Measurements from ENCODE around the gene PNPLA3. TPM values are rescaled to one million over a fixed set of nuclear protein-coding genes. Genes with fewer than 3 reads are reported as not detected.
"Not testable (repeated sequence)": the region's sequence is repeated elsewhere in the genome, so short reads cannot be mapped to it uniquely, and the experiment has no call there.

PNPLA3 gene
- total RNA-seq, 1 experiment from 2014 or later, result 19.8 TPM

- TF ChIP-seq, protein P1, sequence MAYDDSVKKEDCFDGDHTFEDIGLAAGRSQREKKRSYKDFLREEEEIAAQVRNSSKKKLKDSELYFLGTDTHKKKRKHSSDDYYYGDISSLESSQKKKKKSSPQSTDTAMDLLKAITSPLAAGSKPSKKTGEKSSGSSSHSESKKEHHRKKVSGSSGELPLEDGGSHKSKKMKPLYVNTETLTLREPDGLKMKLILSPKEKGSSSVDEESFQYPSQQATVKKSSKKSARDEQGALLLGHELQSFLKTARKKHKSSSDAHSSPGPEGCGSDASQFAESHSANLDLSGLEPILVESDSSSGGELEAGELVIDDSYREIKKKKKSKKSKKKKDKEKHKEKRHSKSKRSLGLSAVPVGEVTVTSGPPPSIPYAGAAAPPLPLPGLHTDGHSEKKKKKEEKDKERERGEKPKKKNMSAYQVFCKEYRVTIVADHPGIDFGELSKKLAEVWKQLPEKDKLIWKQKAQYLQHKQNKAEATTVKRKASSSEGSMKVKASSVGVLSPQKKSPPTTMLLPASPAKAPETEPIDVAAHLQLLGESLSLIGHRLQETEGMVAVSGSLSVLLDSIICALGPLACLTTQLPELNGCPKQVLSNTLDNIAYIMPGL (CRISPR knock-in tag; IDR thresholded peaks at IDR 0.05), result no peak
- TF ChIP-seq ZNF121 (CRISPR knock-in tag; IDR thresholded peaks at IDR 0.05) (no peak), TEAD1 (CRISPR knock-in tag; IDR thresholded peaks at IDR 0.05) (no peak), ATF3 (CRISPR knock-in tag; conservative IDR thresholded peaks at IDR 0.05) (no peak)
- TF ChIP-seq, protein P2, sequence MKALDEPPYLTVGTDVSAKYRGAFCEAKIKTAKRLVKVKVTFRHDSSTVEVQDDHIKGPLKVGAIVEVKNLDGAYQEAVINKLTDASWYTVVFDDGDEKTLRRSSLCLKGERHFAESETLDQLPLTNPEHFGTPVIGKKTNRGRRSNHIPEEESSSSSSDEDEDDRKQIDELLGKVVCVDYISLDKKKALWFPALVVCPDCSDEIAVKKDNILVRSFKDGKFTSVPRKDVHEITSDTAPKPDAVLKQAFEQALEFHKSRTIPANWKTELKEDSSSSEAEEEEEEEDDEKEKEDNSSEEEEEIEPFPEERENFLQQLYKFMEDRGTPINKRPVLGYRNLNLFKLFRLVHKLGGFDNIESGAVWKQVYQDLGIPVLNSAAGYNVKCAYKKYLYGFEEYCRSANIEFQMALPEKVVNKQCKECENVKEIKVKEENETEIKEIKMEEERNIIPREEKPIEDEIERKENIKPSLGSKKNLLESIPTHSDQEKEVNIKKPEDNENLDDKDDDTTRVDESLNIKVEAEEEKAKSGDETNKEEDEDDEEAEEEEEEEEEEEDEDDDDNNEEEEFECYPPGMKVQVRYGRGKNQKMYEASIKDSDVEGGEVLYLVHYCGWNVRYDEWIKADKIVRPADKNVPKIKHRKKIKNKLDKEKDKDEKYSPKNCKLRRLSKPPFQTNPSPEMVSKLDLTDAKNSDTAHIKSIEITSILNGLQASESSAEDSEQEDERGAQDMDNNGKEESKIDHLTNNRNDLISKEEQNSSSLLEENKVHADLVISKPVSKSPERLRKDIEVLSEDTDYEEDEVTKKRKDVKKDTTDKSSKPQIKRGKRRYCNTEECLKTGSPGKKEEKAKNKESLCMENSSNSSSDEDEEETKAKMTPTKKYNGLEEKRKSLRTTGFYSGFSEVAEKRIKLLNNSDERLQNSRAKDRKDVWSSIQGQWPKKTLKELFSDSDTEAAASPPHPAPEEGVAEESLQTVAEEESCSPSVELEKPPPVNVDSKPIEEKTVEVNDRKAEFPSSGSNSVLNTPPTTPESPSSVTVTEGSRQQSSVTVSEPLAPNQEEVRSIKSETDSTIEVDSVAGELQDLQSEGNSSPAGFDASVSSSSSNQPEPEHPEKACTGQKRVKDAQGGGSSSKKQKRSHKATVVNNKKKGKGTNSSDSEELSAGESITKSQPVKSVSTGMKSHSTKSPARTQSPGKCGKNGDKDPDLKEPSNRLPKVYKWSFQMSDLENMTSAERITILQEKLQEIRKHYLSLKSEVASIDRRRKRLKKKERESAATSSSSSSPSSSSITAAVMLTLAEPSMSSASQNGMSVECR (CRISPR knock-in tag; IDR thresholded peaks at IDR 0.05; ENCODE audit: borderline replicate concordance), result no peak
These were observed 21.5 kb upstream of the PNPLA3 start (continued) for GRCh38 chr22:43901976-43902643.

GRCh38 chr22:43903033-43903432 is 20.6 kb upstream of the PNPLA3 start:
- H3K9me3 Mint-ChIP-seq; H3K4me3 Mint-ChIP-seq; H3K27ac Mint-ChIP-seq; H3K36me3 Mint-ChIP-seq; H3K4me1 Mint-ChIP-seq; ATAC-seq; DNase-seq (ENCODE audit: low spot score); POLR2A ChIA-PET: not testable (repeated sequence)
- peaks cover 16% of the 10 kb centered on the region for H3K27me3 Mint-ChIP-seq (ENCODE audit: low read depth)
- CTCF ChIA-PET, result interaction anchor here (0.6 to 14.0 kb wide), 2 partner anchors 20 to 813 kb away, joined by 3 to 162 read pairs; no protein-coding TSS in a partner anchor

DNA sequence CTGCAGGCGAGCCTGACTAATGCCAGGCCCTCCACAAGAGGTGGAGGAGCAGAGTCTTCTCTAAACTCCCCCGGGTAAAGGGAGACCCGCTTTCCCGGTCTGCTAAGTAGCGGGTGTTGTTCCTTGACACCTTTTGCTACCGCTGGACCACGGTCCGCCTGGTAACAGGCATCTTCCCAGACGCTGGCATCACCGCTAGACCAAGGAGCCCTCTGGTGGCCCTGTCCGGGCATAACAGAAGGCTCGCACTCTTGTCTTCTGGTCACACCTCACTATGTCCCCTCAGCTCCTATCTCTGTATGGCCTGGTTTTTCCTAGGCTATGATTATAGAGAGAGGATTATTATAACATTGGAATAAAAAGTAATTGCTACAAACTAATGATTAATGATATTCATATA is 19.2 kb upstream of the PNPLA3 start:
- H3K4me3 Mint-ChIP-seq, H3K27ac Mint-ChIP-seq, POLR2A ChIA-PET, H3K4me1 Mint-ChIP-seq, ATAC-seq, H3K36me3 Mint-ChIP-seq, H3K9me3 Mint-ChIP-seq: not testable (repeated sequence)
- CTCF ChIA-PET, result interaction anchor here (14.0 kb wide), 1 partner anchor 21 kb away, joined by 162 read pairs; no protein-coding TSS in a partner anchor
- TF ChIP-seq, protein P3, sequence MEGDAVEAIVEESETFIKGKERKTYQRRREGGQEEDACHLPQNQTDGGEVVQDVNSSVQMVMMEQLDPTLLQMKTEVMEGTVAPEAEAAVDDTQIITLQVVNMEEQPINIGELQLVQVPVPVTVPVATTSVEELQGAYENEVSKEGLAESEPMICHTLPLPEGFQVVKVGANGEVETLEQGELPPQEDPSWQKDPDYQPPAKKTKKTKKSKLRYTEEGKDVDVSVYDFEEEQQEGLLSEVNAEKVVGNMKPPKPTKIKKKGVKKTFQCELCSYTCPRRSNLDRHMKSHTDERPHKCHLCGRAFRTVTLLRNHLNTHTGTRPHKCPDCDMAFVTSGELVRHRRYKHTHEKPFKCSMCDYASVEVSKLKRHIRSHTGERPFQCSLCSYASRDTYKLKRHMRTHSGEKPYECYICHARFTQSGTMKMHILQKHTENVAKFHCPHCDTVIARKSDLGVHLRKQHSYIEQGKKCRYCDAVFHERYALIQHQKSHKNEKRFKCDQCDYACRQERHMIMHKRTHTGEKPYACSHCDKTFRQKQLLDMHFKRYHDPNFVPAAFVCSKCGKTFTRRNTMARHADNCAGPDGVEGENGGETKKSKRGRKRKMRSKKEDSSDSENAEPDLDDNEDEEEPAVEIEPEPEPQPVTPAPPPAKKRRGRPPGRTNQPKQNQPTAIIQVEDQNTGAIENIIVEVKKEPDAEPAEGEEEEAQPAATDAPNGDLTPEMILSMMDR (IDR thresholded peaks at IDR 0.05), result peak; percentile 44
- peak; percentile 78 for DNase-seq (ENCODE audit: low spot score)
- peaks cover 20% of the 10 kb centered on the region for H3K27me3 Mint-ChIP-seq (ENCODE audit: low read depth)

- Mint-ChIP-seq H3K4me3 (no peak overlapping the region), H3K9me3 (peaks cover 6% of the 10 kb centered on the region), H3K4me1 (0 out of 2 replicates have a peak, but pooled peaks cover 4% of the 10 kb centered on the region), H3K36me3 (no peaks in the 10 kb centered on the region), H3K27ac (no peak overlapping the region), H3K27me3 (ENCODE audit: low read depth) (peaks cover 20% of the 10 kb centered on the region)
- DNase-seq (ENCODE audit: low spot score) (no peak), ATAC-seq (no peak)
- ChIA-PET POLR2A (no interaction called here), CTCF (interaction anchor here (1.1 to 3.6 kb wide), 3 partner anchors 21 to 41 kb away, joined by 3 to 23 read pairs (median 5); no protein-coding TSS in a partner anchor)
- TF ChIP-seq, protein P4, sequence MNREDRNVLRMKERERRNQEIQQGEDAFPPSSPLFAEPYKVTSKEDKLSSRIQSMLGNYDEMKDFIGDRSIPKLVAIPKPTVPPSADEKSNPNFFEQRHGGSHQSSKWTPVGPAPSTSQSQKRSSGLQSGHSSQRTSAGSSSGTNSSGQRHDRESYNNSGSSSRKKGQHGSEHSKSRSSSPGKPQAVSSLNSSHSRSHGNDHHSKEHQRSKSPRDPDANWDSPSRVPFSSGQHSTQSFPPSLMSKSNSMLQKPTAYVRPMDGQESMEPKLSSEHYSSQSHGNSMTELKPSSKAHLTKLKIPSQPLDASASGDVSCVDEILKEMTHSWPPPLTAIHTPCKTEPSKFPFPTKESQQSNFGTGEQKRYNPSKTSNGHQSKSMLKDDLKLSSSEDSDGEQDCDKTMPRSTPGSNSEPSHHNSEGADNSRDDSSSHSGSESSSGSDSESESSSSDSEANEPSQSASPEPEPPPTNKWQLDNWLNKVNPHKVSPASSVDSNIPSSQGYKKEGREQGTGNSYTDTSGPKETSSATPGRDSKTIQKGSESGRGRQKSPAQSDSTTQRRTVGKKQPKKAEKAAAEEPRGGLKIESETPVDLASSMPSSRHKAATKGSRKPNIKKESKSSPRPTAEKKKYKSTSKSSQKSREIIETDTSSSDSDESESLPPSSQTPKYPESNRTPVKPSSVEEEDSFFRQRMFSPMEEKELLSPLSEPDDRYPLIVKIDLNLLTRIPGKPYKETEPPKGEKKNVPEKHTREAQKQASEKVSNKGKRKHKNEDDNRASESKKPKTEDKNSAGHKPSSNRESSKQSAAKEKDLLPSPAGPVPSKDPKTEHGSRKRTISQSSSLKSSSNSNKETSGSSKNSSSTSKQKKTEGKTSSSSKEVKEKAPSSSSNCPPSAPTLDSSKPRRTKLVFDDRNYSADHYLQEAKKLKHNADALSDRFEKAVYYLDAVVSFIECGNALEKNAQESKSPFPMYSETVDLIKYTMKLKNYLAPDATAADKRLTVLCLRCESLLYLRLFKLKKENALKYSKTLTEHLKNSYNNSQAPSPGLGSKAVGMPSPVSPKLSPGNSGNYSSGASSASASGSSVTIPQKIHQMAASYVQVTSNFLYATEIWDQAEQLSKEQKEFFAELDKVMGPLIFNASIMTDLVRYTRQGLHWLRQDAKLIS (CRISPR knock-in tag; IDR thresholded peaks at IDR 0.05; ENCODE audit: borderline replicate concordance), result no peak
- TF ChIP-seq, protein P5, sequence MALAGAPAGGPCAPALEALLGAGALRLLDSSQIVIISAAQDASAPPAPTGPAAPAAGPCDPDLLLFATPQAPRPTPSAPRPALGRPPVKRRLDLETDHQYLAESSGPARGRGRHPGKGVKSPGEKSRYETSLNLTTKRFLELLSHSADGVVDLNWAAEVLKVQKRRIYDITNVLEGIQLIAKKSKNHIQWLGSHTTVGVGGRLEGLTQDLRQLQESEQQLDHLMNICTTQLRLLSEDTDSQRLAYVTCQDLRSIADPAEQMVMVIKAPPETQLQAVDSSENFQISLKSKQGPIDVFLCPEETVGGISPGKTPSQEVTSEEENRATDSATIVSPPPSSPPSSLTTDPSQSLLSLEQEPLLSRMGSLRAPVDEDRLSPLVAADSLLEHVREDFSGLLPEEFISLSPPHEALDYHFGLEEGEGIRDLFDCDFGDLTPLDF (CRISPR knock-in tag; IDR thresholded peaks at IDR 0.05), result no peak
- TF ChIP-seq NFE2L1 (CRISPR knock-in tag; IDR thresholded peaks at IDR 0.05) (no peak), ZNF396 (CRISPR knock-in tag; IDR thresholded peaks at IDR 0.05; ENCODE audit: borderline replicate concordance) (no peak)
- TF ChIP-seq, protein P6, sequence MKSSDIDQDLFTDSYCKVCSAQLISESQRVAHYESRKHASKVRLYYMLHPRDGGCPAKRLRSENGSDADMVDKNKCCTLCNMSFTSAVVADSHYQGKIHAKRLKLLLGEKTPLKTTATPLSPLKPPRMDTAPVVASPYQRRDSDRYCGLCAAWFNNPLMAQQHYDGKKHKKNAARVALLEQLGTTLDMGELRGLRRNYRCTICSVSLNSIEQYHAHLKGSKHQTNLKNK (CRISPR knock-in tag; IDR thresholded peaks at IDR 0.05), result no peak
These were observed 17.9 kb upstream of the PNPLA3 start for GRCh38 chr22:43905681-43906080.
